Left ventricle myocardium inferior (tissue), 1 donor: Measurements from ENCODE around the gene IGF1R. TPM values are rescaled to one million over a fixed set of nuclear protein-coding genes. Genes with fewer than 3 reads are reported as not detected.

Source experiments
- DNase-seq: peaks from one replicate; pipeline ENCODE4 v3.0.0-alpha.2; 2020
- H3K27ac ChIP-seq: fragments of 200-600 bp; replicated peaks from 2 replicates; pipeline ENCODE4 v1.8.0; 2021
- H3K27me3 ChIP-seq: fragments of 200-600 bp; 2 replicates; pipeline ENCODE4 v1.8.0; 2021; ENCODE audit warnings: low read depth
- H3K36me3 ChIP-seq: fragments of 200-600 bp; 2 replicates; pipeline ENCODE4 v1.8.0; 2021
- H3K4me1 ChIP-seq: fragments of 200-600 bp; 2 replicates; pipeline ENCODE4 v1.8.0; 2021
- H3K4me3 ChIP-seq: fragments of 200-600 bp; 2 replicates; pipeline ENCODE4 v1.8.0; 2021; ENCODE audit warnings: mild to moderate bottlenecking, moderate library complexity
- H3K9me3 ChIP-seq: fragments of 200-600 bp; replicated peaks from 2 replicates; pipeline ENCODE4 v1.8.0; 2021
- CTCF ChIP-seq: fragments of 200-600 bp; IDR thresholded peaks from 2 replicates; pipeline ENCODE4 v1.8.0; 2021; ENCODE audit warnings: antibody characterized with exemption, mild to moderate bottlenecking, borderline replicate concordance
- intact Hi-C: fragments of 100-400 bp; cut with micrococcal nuclease; formaldehyde crosslinking; loops from one replicate; pipeline ENCODE4 v1.11.0; 2022
- total RNA-seq: library from RNA; stranded (reverse); fragmentation: NEBNext Ultra II Directional; extraction: Animal tissue kit (Norgen Biotek cat#: 25700); gene quantifications from one replicate; pipeline ENCODE4 v1.2.1, GENCODE V29; 2021
- donor health status: DM: no; HTN: yes; CAD: no; lungs with severe emphysema.

Gene IGF1R
- total RNA-seq, 1 donor from 2014 or later = 37.2 TPM

- Histone ChIP-seq H3K36me3 (peaks cover 82% of the 10 kb centered on the region), H3K4me1 (peaks cover 37% of the 10 kb centered on the region)
- intact Hi-C loops = no loop called here
These were observed 279.7 kb downstream of the IGF1R start for GRCh38 chr15:98927996-98928395.

GRCh38 chr15:98930576-98930975 is 282.2 kb downstream of the IGF1R start:
- H3K36me3 ChIP-seq = peaks cover 81% of the 10 kb centered on the region

More at GRCh38 chr15:98927996-98928395, 279.7 kb downstream of the IGF1R start:
- Histone ChIP-seq H3K9me3 (no peaks in the 10 kb centered on the region), H3K4me3 (no peak overlapping the region), H3K27ac (peak overlapping the region; percentile 63), H3K27me3 (no peaks in the 10 kb centered on the region)
- DNase-seq = no peak
- no peak for TF ChIP-seq CTCF

GRCh38 chr15:98931004-98931403 is 282.7 kb downstream of the IGF1R start:
- DNase-seq = no peak
- TF ChIP-seq CTCF = no peak
- intact Hi-C loops = no loop called here
- H3K27me3 ChIP-seq = no peaks in the 10 kb centered on the region
- no peak overlapping the region for H3K4me3 ChIP-seq
- H3K4me1 ChIP-seq = peaks cover 21% of the 10 kb centered on the region
- H3K9me3 ChIP-seq = no peaks in the 10 kb centered on the region
- H3K36me3 ChIP-seq = peaks cover 80% of the 10 kb centered on the region
- H3K27ac ChIP-seq = no peak overlapping the region

More at GRCh38 chr15:98930576-98930975, 282.2 kb downstream of the IGF1R start:
- no peaks in the 10 kb centered on the region for H3K27me3 ChIP-seq
- H3K4me3 ChIP-seq = no peak overlapping the region
- peaks cover 21% of the 10 kb centered on the region for H3K4me1 ChIP-seq
- no peak for TF ChIP-seq CTCF
- intact Hi-C loops = no loop called here
- no peak for DNase-seq
- H3K9me3 ChIP-seq = no peaks in the 10 kb centered on the region
- no peak overlapping the region for H3K27ac ChIP-seq

- intact Hi-C loops = no loop called here
- H3K36me3 ChIP-seq = peaks cover 79% of the 10 kb centered on the region
- H3K27ac ChIP-seq = no peak overlapping the region
These were observed 285.1 kb downstream of the IGF1R start for GRCh38 chr15:98933406-98933805.

GRCh38 chr15:98935736-98936135 is 287.4 kb downstream of the IGF1R start:
- H3K4me3 ChIP-seq = no peak overlapping the region
- H3K27ac ChIP-seq = no peak overlapping the region
- H3K27me3 ChIP-seq = no peaks in the 10 kb centered on the region
- peaks cover 79% of the 10 kb centered on the region for H3K36me3 ChIP-seq
- intact Hi-C loops = no loop called here
- no peaks in the 10 kb centered on the region for H3K9me3 ChIP-seq
- no peaks in the 10 kb centered on the region for H3K4me1 ChIP-seq
- no peak for TF ChIP-seq CTCF
- DNase-seq = no peak

More at GRCh38 chr15:98933406-98933805, 285.1 kb downstream of the IGF1R start:
- DNase-seq = no peak
- Histone ChIP-seq H3K4me1 (peaks cover 1% of the 10 kb centered on the region), H3K4me3 (no peak overlapping the region), H3K27me3 (no peaks in the 10 kb centered on the region), H3K9me3 (no peaks in the 10 kb centered on the region)
- TF ChIP-seq CTCF = no peak
